ENCODE results near the gene TMEM178A. TPM values are rescaled to one million over a fixed set of nuclear protein-coding genes. Genes with fewer than 3 reads are reported as not detected.
"Not testable (repeated sequence)": the region's sequence is repeated elsewhere in the genome, so short reads cannot be mapped to it uniquely, and the experiment has no call there.

Gene TMEM178A
- total RNA-seq, 1 donor: not detected

DNA sequence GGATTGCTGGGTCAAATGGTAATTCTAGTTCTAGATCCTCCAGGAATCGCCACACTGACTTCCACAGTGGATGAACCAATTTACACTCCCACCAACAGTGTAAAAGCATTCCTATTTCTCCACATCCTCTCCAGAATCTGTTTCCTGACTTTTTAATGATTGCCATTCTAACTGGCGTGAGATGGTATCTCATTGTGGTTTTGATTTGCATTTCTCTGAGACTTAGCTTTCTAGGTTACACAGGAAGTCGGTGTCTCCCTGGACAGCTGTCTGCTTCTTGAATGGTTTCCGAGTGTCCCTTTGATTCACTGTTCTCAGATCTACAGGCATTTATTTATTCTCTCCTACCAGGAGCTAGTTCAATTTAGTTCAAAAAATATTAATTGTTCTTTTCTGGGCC is 62.4 kb downstream of the TMEM178A start:
- not testable (repeated sequence) for H3K4me3 ChIP-seq (ENCODE audit: low read length); H3K9me3 ChIP-seq (ENCODE audit: low read depth, low read length); H3K4me1 ChIP-seq (ENCODE audit: insufficient read depth, low read length); H3K27me3 ChIP-seq (ENCODE audit: insufficient read depth, low read length)

DNA sequence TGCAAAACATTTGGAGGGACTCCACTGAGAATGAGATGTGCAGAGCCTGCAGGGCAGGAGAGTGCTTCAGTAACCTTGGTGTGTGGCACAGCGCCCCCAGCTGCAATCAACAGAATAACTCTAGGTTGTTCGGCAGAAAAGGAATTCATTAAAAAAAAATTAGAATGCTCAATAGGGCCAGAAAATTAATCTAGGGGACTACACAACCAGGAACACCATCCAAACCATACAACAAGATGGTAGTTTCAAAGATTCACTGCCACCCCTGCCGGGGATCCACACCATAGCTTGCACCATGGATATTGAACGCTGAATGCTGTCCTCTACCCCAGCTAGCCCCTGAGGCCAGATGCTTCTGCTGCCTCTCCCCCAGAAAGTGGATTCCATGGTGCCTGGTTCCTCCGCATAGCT is 63.2 kb downstream of the TMEM178A start:
- no peaks in the 10 kb centered on the region for H3K27me3 ChIP-seq (ENCODE audit: insufficient read depth, low read length)
- no peaks in the 10 kb centered on the region for H3K4me1 ChIP-seq (ENCODE audit: insufficient read depth, low read length)
- H3K4me3 ChIP-seq (ENCODE audit: low read length): no peak overlapping the region
- no peaks in the 10 kb centered on the region for H3K9me3 ChIP-seq (ENCODE audit: low read depth, low read length)

DNA sequence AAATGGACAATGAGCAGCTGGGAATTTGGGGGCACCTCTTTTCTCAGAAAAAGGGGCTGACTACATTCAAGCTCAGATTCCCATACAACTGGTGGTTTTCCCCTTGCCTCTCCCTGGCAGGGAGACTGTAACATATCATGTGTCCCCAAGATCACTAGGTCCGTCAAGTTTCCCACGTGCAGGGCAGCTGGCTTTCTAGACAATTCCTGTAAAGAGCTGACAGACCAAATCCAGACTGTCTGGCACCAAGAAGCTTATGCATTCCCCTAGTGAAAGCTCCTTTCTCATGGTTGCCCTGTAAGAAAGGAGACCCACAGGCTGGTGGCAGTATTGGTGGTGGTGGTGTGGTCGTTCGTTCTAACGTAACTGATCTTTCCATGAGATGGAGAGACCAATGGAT is 64.6 kb downstream of the TMEM178A start:
- H3K27me3 ChIP-seq (ENCODE audit: insufficient read depth, low read length): no peaks in the 10 kb centered on the region
- H3K4me3 ChIP-seq (ENCODE audit: low read length): no peak overlapping the region
- no peaks in the 10 kb centered on the region for H3K4me1 ChIP-seq (ENCODE audit: insufficient read depth, low read length)
- H3K9me3 ChIP-seq (ENCODE audit: low read depth, low read length): no peaks in the 10 kb centered on the region

DNA sequence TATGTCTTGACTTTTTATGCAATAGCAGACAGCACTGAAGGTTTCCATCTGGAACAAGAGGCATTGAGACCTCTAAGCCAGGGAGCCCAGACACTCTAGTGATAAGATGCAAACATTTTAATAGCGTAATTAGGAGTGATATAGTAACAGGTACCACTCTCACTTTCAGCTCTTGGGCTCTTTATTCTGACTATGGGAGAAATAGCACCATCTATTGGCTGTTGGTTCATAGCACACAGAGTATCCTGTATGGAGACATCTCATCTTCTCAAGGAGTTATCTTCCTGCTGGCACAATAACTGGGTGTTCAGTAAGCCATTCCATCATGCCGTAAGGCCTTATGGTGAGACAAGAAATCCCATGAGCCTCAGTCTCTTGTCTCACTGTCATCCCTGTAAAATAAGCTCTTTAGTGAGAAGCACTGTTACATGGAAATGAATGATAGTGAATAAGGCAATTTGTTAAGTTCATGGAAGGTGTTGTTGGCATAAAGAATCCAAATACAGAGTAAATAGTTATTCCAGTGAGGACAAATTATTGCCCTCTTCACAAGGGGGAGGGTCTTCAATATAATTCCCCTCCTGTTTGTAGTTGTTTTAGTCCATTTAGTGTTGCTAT is 65.1 kb downstream of the TMEM178A start:
- H3K9me3 ChIP-seq (ENCODE audit: low read depth, low read length): no peaks in the 10 kb centered on the region
- H3K4me1 ChIP-seq (ENCODE audit: insufficient read depth, low read length): no peaks in the 10 kb centered on the region
- H3K4me3 ChIP-seq (ENCODE audit: low read length): no peak overlapping the region
- H3K27me3 ChIP-seq (ENCODE audit: insufficient read depth, low read length): no peaks in the 10 kb centered on the region

DNA sequence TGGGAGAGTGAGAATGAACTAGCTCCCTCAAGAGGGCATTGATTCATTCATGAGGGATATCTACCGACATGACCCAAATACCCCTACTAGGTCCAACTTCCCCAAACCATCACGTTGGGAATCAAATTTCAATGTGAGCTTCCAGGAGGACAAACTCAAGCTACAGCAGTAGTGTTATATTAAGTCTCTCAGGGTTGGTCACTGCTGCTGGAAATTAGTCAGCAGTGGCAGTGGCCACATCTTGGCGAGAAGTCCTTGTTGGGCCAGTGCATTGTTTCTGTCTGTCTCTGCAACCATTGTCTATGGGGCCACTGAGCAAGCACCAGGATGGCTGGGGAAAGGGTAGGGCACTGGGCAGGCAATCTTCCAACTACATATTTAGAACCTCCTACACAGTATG is 65.8 kb downstream of the TMEM178A start:
- Histone ChIP-seq H3K4me3 (ENCODE audit: low read length) (no peak overlapping the region), H3K4me1 (ENCODE audit: insufficient read depth, low read length) (no peaks in the 10 kb centered on the region), H3K27me3 (ENCODE audit: insufficient read depth, low read length) (no peaks in the 10 kb centered on the region), H3K9me3 (ENCODE audit: low read depth, low read length) (no peaks in the 10 kb centered on the region)

DNA sequence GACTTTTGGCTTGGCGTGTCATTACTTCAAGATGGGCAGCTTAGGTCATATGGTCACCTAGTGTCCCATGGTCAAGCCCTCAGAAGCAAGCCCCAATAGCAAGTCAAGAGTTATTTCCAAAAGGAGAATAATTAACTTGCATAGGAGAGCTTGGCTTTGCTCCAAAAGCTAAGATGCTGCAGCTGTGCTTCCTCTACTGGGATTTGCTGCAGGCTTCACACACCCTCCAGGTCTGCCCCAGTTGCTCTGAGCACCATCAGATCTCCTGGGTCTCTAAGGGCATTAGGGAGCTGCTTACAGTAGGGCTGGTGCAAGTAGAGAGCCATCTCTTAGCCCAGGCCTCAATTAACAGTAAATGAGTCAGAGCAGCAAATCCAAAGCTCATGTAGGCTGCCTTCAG is 66.8 kb downstream of the TMEM178A start:
- H3K4me1 ChIP-seq (ENCODE audit: insufficient read depth, low read length): no peaks in the 10 kb centered on the region
- no peaks in the 10 kb centered on the region for H3K27me3 ChIP-seq (ENCODE audit: insufficient read depth, low read length)
- H3K9me3 ChIP-seq (ENCODE audit: low read depth, low read length): no peaks in the 10 kb centered on the region

DNA sequence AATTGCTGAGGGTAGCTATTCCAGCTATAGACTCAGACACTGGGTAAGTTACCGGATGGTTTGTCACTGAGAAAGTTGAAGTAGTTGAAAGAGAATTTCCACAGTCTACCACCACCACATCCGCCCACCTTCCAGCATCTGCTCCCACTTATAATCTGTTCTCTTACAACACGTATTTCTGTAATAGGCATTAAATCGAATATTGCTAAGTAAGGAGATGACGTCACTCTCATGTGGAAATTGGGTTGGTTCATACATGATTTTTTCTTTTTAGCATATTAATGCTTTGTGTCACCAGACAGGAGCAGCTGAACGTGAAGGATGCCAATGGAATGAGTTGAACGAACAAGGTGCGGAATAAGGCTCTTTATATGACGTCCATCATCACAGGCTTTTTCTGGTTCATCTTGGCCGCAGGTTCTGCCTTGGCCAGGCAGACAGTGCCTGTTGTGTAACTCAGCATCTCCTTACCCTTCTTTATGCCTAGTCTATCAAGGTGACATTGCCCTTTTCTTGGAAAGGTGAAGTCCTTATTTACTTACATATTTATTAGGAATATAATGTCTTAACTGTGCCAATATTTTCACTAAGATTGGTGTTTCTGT is 67.5 kb downstream of the TMEM178A start:
- Histone ChIP-seq H3K4me3 (ENCODE audit: low read length) (no peak overlapping the region), H3K9me3 (ENCODE audit: low read depth, low read length) (no peaks in the 10 kb centered on the region), H3K4me1 (ENCODE audit: insufficient read depth, low read length) (no peaks in the 10 kb centered on the region), H3K27me3 (ENCODE audit: insufficient read depth, low read length) (no peaks in the 10 kb centered on the region)

More for the DNA sequence above, 66.8 kb downstream of the TMEM178A start:
- no peak overlapping the region for H3K4me3 ChIP-seq (ENCODE audit: low read length)

DNA sequence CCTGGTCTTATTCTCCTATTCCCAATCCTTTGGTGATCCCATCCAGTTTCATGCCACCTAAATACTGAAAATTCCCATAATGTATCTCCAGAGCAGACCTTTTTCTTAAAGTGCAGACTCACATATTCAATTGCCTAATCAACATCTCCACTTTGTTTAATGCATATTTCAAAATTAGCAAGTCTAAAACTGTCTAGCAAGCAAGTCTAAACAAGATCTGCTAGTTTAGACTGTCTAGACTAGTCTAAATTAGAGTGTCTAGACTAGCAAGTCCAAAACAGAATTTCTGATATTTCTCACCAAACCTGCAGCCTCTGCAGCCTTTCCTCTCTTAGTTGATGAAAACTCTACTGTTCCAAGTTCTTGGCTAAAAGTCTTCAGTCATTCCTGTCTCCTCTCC is 68.7 kb downstream of the TMEM178A start:
- Histone ChIP-seq H3K27me3 (ENCODE audit: insufficient read depth, low read length) (no peaks in the 10 kb centered on the region), H3K9me3 (ENCODE audit: low read depth, low read length) (no peaks in the 10 kb centered on the region), H3K4me3 (ENCODE audit: low read length) (no peak overlapping the region), H3K4me1 (ENCODE audit: insufficient read depth, low read length) (no peaks in the 10 kb centered on the region)

DNA sequence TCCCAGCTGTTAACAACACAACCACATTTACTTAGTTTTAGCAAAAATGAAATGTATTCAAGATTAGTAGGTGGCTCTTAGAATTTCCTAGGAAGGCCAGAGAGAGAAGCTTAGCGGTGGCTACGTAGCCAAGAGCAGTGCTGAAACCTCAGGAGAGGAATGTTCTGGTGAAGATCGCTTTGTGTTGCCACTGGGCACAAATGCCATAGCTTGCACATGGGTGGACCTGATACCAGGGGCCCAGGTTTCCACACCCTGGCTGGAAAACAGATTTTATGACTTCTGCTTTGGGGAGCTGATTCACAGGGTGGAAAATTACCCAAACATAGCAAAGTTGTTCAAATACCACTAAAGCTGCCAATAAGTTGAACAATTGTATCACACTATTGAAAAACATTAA is 69.9 kb downstream of the TMEM178A start:
- Histone ChIP-seq H3K4me3 (ENCODE audit: low read length) (no peak overlapping the region), H3K27me3 (ENCODE audit: insufficient read depth, low read length) (no peaks in the 10 kb centered on the region), H3K9me3 (ENCODE audit: low read depth, low read length) (no peaks in the 10 kb centered on the region), H3K4me1 (ENCODE audit: insufficient read depth, low read length) (no peaks in the 10 kb centered on the region)

DNA sequence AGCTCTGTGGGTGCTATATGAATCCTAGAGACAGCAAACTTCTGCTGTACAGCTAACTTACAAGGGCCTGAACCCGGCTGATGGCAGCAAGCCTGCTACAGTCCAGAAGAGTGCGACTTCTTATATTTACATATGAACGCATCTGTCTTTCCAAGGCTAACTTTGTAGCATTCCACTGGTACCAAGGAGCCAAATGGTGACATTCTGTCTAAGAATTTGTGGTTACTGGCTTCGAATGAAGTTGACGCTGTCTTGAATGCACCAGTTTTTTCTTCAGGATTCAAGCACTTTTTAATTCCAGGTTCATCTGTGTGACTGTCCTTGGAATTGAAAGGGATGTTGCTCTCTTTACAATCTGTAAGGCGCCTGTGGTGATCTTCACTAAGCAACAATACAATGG is 70.9 kb downstream of the TMEM178A start:
- no peaks in the 10 kb centered on the region for H3K27me3 ChIP-seq (ENCODE audit: insufficient read depth, low read length)
- H3K4me3 ChIP-seq (ENCODE audit: low read length): no peak overlapping the region
- H3K9me3 ChIP-seq (ENCODE audit: low read depth, low read length): no peaks in the 10 kb centered on the region
- H3K4me1 ChIP-seq (ENCODE audit: insufficient read depth, low read length): no peaks in the 10 kb centered on the region

DNA sequence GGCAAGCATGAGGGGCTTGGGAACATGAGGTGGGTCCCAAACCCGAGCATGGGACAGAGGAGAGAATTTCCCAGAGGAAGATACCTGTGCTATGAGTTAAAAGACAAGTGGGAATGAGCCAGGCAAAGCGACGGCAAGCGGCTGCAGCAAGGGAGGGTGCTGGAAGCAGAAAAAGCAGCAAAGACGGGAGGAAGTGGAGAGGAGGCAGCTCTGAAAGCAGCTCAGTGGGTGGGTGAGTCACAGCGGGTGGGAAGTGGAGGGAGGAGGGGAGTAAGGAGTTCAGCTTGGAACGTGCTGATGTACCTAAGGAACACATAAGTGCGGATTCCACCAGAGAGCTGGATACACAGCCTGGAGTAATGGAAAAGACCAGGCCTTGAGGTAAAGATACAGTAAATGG is 71.9 kb downstream of the TMEM178A start:
- no peaks in the 10 kb centered on the region for H3K27me3 ChIP-seq (ENCODE audit: insufficient read depth, low read length)
- H3K4me3 ChIP-seq (ENCODE audit: low read length): no peak overlapping the region
- no peaks in the 10 kb centered on the region for H3K9me3 ChIP-seq (ENCODE audit: low read depth, low read length)
- H3K4me1 ChIP-seq (ENCODE audit: insufficient read depth, low read length): no peaks in the 10 kb centered on the region

DNA sequence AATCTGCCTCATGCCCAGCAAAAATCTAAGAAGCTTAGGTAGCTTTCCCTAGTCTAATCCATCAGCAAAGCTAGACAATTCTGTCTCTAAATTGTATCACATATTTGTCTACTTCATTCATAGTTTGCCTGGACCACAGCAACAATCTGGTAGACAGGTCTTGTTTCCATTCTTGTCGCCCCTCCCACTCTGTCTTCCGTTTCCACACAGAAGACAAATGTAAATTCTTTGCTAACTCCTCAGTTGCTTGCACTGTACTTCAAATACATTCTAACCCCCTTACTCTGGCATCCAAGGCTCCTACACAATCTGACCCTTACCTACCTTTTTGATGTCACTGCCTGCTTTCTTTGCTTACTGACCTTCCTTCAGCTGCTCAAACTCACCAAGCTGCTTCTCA is 73.2 kb downstream of the TMEM178A start:
- H3K9me3 ChIP-seq (ENCODE audit: low read depth, low read length): no peaks in the 10 kb centered on the region
- no peaks in the 10 kb centered on the region for H3K27me3 ChIP-seq (ENCODE audit: insufficient read depth, low read length)
- H3K4me3 ChIP-seq (ENCODE audit: low read length): no peak overlapping the region
- no peaks in the 10 kb centered on the region for H3K4me1 ChIP-seq (ENCODE audit: insufficient read depth, low read length)

DNA sequence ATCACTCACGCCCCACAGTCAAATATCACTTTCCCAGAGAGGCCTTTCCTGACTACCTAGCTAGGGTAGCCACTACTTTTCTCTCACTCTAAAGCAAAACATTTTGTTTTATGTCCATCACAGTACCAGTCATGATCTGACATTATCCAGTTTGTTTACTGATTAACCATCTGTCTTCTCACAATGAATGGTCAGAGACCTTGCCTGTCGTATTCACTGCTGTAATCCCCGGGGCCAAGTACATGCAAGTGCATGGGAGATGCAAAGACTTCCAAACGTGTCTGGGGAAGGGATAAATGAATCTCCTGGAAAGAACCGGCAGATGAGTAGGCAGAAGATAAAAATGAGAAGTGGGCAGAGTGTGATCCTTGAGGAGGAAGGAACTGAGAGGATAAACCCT is 73.7 kb downstream of the TMEM178A start:
- Histone ChIP-seq H3K9me3 (ENCODE audit: low read depth, low read length) (no peaks in the 10 kb centered on the region), H3K27me3 (ENCODE audit: insufficient read depth, low read length) (no peaks in the 10 kb centered on the region), H3K4me3 (ENCODE audit: low read length) (no peak overlapping the region), H3K4me1 (ENCODE audit: insufficient read depth, low read length) (no peaks in the 10 kb centered on the region)

DNA sequence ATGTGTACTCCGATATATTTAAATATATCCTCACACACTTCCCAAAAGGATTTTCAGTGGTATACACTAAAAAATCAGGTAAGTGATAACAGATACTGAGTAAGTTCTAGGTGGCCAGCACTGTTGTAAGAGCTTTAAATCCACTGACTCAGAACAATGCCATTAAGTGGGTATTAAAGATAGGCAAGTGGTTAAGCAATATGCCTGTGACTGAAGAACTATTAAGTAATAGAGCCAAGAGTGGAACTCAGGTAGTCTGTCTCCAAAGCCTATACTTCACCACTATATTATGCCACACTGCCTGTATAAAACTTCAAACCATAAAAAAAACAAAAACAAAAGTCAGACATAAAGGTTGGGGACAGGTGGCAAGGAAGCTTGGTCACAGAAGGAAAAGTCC is 76.2 kb downstream of the TMEM178A start:
- H3K4me3 ChIP-seq (ENCODE audit: low read length): no peak overlapping the region
- H3K27me3 ChIP-seq (ENCODE audit: insufficient read depth, low read length): no peaks in the 10 kb centered on the region
- H3K4me1 ChIP-seq (ENCODE audit: insufficient read depth, low read length): no peaks in the 10 kb centered on the region
- no peaks in the 10 kb centered on the region for H3K9me3 ChIP-seq (ENCODE audit: low read depth, low read length)

DNA sequence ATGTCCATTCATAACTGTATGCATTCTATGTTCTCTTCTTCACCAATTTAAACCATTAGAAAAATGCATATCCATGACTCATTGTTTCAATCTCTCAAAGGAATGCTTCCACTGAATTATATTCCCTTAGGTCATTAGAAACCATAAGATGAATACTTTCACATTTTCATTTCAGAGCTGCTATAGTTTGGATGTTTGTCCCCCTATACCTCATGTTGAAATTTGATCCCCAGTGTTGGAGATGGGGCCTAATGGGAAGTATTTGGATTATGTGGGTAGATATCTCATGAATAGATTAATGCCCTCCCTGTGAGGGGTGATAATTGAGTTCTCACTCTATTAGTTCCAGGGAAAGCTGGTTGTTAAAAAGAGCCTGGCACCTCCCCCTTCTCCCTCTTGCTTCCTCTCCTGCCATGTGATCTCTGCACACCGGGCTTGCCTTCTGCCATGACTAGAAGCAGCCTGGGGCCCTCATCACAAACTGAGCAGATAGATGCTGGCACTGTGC is 77.6 kb downstream of the TMEM178A start:
- H3K9me3 ChIP-seq (ENCODE audit: low read depth, low read length): no peaks in the 10 kb centered on the region
- H3K4me1 ChIP-seq (ENCODE audit: insufficient read depth, low read length): no peaks in the 10 kb centered on the region
- no peaks in the 10 kb centered on the region for H3K27me3 ChIP-seq (ENCODE audit: insufficient read depth, low read length)
- H3K4me3 ChIP-seq (ENCODE audit: low read length): no peak overlapping the region

DNA sequence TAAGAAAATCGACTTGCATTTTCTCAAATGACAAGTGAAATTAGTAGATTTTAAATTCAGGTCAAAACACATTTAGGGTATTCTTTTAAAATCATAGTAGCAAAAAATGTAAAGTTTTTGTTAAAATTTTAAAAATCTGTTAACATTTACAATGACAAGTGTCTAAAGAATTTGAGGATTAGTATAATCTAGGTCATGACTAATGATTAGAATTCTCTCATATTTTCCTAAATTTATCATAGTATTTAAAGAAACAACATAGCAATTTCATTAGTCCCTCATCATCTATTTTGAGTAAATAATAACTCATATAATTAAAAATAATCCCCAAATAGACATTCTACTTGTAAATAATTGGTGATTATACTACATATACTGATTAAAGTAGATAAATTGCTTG is 89.7 kb downstream of the TMEM178A start:
- H3K27me3 ChIP-seq (ENCODE audit: insufficient read depth, low read length): no peaks in the 10 kb centered on the region
- H3K4me3 ChIP-seq (ENCODE audit: low read length): no peak overlapping the region
- no peaks in the 10 kb centered on the region for H3K9me3 ChIP-seq (ENCODE audit: low read depth, low read length)
- H3K4me1 ChIP-seq (ENCODE audit: insufficient read depth, low read length): no peaks in the 10 kb centered on the region

Measured in mononuclear cell (primary cell).